Astrocyte (in vitro differentiated cells and primary cell): ENCODE results near the gene UNC5CL. TPM values are rescaled to one million over a fixed set of nuclear protein-coding genes. Genes with fewer than 3 reads are reported as not detected.

ENCODE experiments used
- DNase-seq: peaks from one replicate; pipeline ENCODE4 v3.0.0-alpha.2; 2010; ENCODE audit warnings: low read depth
- FAIRE-seq: peaks from 2 replicates; lab custom pipeline; 2011; peaks lifted over from hg19 to GRCh38; lab: Jason Lieb, UNC
- H2AFZ ChIP-seq: 2 replicates; pipeline ENCODE4 v1.6.0; 2012; ENCODE audit warnings: low read depth, low read length, inconsistent platforms
- H3K27ac ChIP-seq: 2 replicates; pipeline ENCODE4 v1.5.1; 2011; ENCODE audit warnings: low read depth, low read length, inconsistent platforms
- H3K27me3 ChIP-seq: 2 replicates; pipeline ENCODE4 v1.6.0; 2011; ENCODE audit warnings: low read length, inconsistent platforms; ENCODE audit not compliant: insufficient read depth
- H3K36me3 ChIP-seq: 2 replicates; pipeline ENCODE4 v1.5.1; 2011; ENCODE audit warnings: low read length, inconsistent platforms; ENCODE audit not compliant: insufficient read depth
- H3K4me1 ChIP-seq: 2 replicates; pipeline ENCODE4 v1.5.1; 2011; ENCODE audit warnings: low read length, inconsistent platforms; ENCODE audit not compliant: insufficient read depth
- H3K4me2 ChIP-seq: 2 replicates; pipeline ENCODE4 v1.6.0; 2012; ENCODE audit warnings: low read length, inconsistent platforms
- H3K4me3 ChIP-seq: 2 replicates; pipeline ENCODE4 v1.5.1; 2011; ENCODE audit warnings: low read depth, mild to moderate bottlenecking, low read length, inconsistent platforms; ENCODE audit not compliant: insufficient read depth
- H3K79me2 ChIP-seq: 2 replicates; pipeline ENCODE4 v1.6.0; 2012; ENCODE audit warnings: mild to moderate bottlenecking, low read length, inconsistent platforms; ENCODE audit not compliant: insufficient read depth
- H3K9ac ChIP-seq: 2 replicates; pipeline ENCODE4 v1.6.0; 2012; ENCODE audit warnings: mild to moderate bottlenecking, low read length, inconsistent platforms
- H3K9me3 ChIP-seq: 2 replicates; pipeline ENCODE4 v1.5.1; 2012; ENCODE audit warnings: low read depth, mild to moderate bottlenecking, low read length, inconsistent platforms; ENCODE audit not compliant: insufficient read depth
- H4K20me1 ChIP-seq: 2 replicates; pipeline ENCODE4 v1.6.0; 2012; ENCODE audit warnings: low read length, inconsistent platforms; ENCODE audit not compliant: insufficient read depth
- H3K27ac Mint-ChIP-seq: one replicate; pipeline ENCODE4 v1.8.0; 2021; ENCODE audit warnings: mild to moderate bottlenecking, mixed read lengths; ENCODE audit not compliant: unreplicated experiment
- H3K27me3 Mint-ChIP-seq: one replicate; pipeline ENCODE4 v1.8.0; 2021; ENCODE audit warnings: low read depth, mixed read lengths; ENCODE audit not compliant: unreplicated experiment
- H3K36me3 Mint-ChIP-seq: one replicate; pipeline ENCODE4 v1.8.0; 2021; ENCODE audit warnings: low read depth, mixed read lengths; ENCODE audit not compliant: unreplicated experiment
- H3K4me1 Mint-ChIP-seq: one replicate; pipeline ENCODE4 v1.8.0; 2021; ENCODE audit warnings: low read depth, mixed read lengths; ENCODE audit not compliant: unreplicated experiment
- H3K4me3 Mint-ChIP-seq: one replicate; pipeline ENCODE4 v1.8.0; 2021; ENCODE audit warnings: mild to moderate bottlenecking, moderate library complexity, mixed read lengths; ENCODE audit not compliant: unreplicated experiment
- H3K9me3 Mint-ChIP-seq: one replicate; pipeline ENCODE4 v1.8.0; 2021; ENCODE audit warnings: mild to moderate bottlenecking, mixed read lengths; ENCODE audit not compliant: unreplicated experiment
- CTCF ChIP-seq: IDR thresholded peaks from 2 replicates; pipeline ENCODE4 v1.5.1; 2011; ENCODE audit warnings: low read depth, mild to moderate bottlenecking, inconsistent platforms, low read length, moderate library complexity; ENCODE audit not compliant: insufficient read depth
- EZH2 ChIP-seq: IDR thresholded peaks from 2 replicates; pipeline ENCODE4 v1.6.1; 2012; ENCODE audit warnings: mild to moderate bottlenecking, low read length, inconsistent platforms; ENCODE audit not compliant: insufficient read depth
- total RNA-seq: library from RNA; stranded (reverse); gene quantifications from 2 replicates; pipeline ENCODE4 v1.2.1, GENCODE V29; 2021

The UNC5CL gene
- total RNA-seq, 1 donor from 2014 or later: 0.27 TPM

GRCh38 chr6:40992746-40993145 is 46.3 kb downstream of the UNC5CL start:
- Histone ChIP-seq H3K27ac (no peak overlapping the region), H3K9ac (no peak overlapping the region), H3K4me1 (peaks cover 14% of the 10 kb centered on the region), H3K27me3 (no peaks in the 10 kb centered on the region), H3K36me3 (no peaks in the 10 kb centered on the region), H3K4me2 (no peak overlapping the region), H4K20me1 (no peaks in the 10 kb centered on the region), H2AFZ (no peak overlapping the region), H3K9me3 (no peaks in the 10 kb centered on the region), H3K79me2 (no peaks in the 10 kb centered on the region), H3K4me3 (no peak overlapping the region)
- Mint-ChIP-seq H3K4me3 (no peak overlapping the region), H3K4me1 (peaks cover 17% of the 10 kb centered on the region), H3K27ac (no peak overlapping the region), H3K27me3 (peaks cover 6% of the 10 kb centered on the region), H3K9me3 (peaks cover 4% of the 10 kb centered on the region), H3K36me3 (no peaks in the 10 kb centered on the region)
- no peak for TF ChIP-seq EZH2
- no peak for TF ChIP-seq CTCF
- no peak for DNase-seq
- FAIRE-seq: no peak

- no peak overlapping the region for H3K4me3 Mint-ChIP-seq
- FAIRE-seq (no peak), DNase-seq (no peak)
- TF ChIP-seq CTCF: peak; percentile 6
- no peak for TF ChIP-seq EZH2
- H3K36me3 ChIP-seq: no peaks in the 10 kb centered on the region
- H4K20me1 ChIP-seq: no peaks in the 10 kb centered on the region
- H3K9me3 ChIP-seq: no peaks in the 10 kb centered on the region
- no peak overlapping the region for H3K4me3 ChIP-seq
- H3K4me1 ChIP-seq: peaks cover 7% of the 10 kb centered on the region
- H3K79me2 ChIP-seq: no peaks in the 10 kb centered on the region
- H3K4me1 Mint-ChIP-seq: peaks cover 10% of the 10 kb centered on the region
- H3K36me3 Mint-ChIP-seq: no peaks in the 10 kb centered on the region
- no peak overlapping the region for H3K9ac ChIP-seq
- peaks cover 6% of the 10 kb centered on the region for H3K9me3 Mint-ChIP-seq
- peaks cover 6% of the 10 kb centered on the region for H3K27me3 Mint-ChIP-seq
- H3K27me3 ChIP-seq: no peaks in the 10 kb centered on the region
- no peak overlapping the region for H2AFZ ChIP-seq
- H3K4me2 ChIP-seq: no peak overlapping the region
- no peak overlapping the region for H3K27ac Mint-ChIP-seq
- H3K27ac ChIP-seq: no peak overlapping the region
Observed at GRCh38 chr6:40990301-40990700, 48.7 kb downstream of the UNC5CL start.

- peaks cover 7% of the 10 kb centered on the region for H3K4me1 ChIP-seq
- H3K4me2 ChIP-seq: no peak overlapping the region
- H2AFZ ChIP-seq: no peak overlapping the region
- no peaks in the 10 kb centered on the region for H3K36me3 ChIP-seq
- no peak overlapping the region for H3K27ac Mint-ChIP-seq
- H3K4me1 Mint-ChIP-seq: peaks cover 10% of the 10 kb centered on the region
- no peaks in the 10 kb centered on the region for H3K9me3 ChIP-seq
- no peak for TF ChIP-seq CTCF
- TF ChIP-seq EZH2: no peak
- H3K27me3 Mint-ChIP-seq: peaks cover 6% of the 10 kb centered on the region
- H3K9me3 Mint-ChIP-seq: peaks cover 6% of the 10 kb centered on the region
- no peak overlapping the region for H3K4me3 Mint-ChIP-seq
- no peaks in the 10 kb centered on the region for H4K20me1 ChIP-seq
- FAIRE-seq (no peak), DNase-seq (no peak)
- no peaks in the 10 kb centered on the region for H3K36me3 Mint-ChIP-seq
- H3K27me3 ChIP-seq: no peaks in the 10 kb centered on the region
- no peak overlapping the region for H3K4me3 ChIP-seq
- no peak overlapping the region for H3K9ac ChIP-seq
- H3K79me2 ChIP-seq: no peaks in the 10 kb centered on the region
- H3K27ac ChIP-seq: no peak overlapping the region
Observed at GRCh38 chr6:40989204-40990169, 49.5 kb downstream of the UNC5CL start.
